EH (cell line): ENCODE data around the gene BID.

Experiments used
- DNase-seq: peaks from one replicate; pipeline ENCODE4 v3.0.0-alpha.2; 2015; ENCODE audit warnings: low read depth

The BID gene

DNA sequence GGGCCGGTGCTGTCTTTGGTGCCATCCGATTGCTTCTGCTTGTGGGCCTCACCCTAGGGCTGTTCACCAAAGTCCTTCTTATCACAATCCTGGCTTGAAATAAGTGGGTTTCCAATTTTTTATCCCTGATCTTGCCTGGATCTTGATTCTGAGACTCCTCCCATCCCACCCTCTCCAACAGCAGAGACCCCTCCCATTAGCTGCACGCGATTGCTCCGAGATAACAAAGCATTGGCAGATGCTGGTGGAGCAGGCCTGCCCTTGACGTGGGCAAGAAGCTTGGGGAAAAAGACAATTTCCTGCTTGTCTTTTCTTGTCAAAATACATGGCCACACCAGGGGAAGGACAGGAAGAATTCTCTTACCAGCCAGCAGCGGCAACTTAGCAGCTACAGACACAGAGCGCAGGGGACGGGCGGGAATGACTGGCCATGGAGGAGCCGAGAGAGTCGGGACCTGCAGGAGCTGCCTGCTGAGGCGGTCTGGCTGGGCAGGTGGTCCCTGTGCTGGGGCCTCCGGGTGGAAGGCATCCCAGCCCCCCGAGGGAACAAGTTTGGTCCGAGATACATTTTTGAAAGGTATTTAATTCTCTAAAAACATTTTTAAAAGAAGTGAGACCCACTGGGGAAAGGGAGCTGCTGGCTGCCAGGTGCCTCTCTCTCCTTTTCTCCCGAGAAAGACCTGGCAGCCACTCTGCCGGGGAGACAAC, 9.7 kb upstream of the BID start:
- DNase-seq = no peak

DNA sequence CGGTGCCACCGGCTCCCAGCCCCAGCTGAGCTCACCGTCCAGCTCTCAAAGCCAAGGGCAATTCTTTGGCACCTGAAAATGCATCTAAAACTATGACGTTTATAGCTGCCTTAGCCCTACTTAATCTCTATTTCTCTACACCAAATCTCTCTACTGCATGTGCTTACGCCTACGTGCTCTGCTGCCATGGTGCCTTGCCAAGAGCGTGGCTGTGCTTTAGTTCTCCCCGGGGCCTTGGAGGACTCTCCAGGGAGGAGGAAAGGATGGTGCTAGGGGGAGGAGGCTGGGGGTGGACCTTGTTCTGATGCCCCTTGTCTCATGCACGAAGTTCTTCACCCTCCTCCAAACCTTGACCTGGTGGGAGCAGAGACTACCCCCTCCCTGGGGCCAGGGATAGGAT, 9.0 kb upstream of the BID start:
- DNase-seq = no peak

DNA sequence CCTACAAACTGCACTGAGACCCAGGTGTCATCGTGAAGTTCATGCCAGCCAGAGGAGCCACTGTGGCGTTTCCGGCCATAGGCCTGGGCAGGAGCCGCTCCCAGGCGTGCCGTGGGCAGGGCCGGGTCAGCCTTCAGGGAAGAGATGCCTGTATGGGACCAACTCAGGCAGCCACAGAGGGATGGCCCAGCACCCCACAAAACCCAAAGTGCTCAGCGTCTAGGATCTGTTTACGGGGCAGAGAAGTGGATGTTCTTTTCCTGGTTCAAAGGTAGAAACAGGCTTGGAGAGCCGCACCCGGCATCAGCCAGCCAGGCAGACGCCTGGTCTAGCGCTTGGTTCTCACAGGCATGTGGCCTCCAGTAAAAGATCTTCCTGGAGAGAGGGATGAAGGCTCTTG, 8.4 kb upstream of the BID start:
- DNase-seq = no peak

DNA sequence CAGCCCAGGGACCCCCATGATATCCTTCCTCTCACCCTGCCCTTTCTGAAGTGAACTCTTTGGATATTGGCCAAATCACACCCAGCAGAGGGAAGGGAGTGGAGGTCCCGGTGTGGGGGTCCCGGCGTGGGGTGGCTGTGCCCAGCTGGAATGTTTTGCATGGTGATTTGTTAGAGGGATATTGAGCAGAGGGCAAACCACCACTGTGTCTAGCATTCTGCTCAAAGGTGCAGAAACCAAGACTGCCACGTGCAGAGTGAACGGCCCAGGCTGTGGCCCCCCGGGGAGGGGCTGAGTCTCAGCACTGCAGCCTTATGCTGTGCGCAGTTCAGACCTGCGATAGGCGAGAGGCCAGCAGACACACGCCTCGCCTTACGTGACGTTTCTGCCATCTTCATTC, 7.9 kb upstream of the BID start:
- DNase-seq = no peak

DNA sequence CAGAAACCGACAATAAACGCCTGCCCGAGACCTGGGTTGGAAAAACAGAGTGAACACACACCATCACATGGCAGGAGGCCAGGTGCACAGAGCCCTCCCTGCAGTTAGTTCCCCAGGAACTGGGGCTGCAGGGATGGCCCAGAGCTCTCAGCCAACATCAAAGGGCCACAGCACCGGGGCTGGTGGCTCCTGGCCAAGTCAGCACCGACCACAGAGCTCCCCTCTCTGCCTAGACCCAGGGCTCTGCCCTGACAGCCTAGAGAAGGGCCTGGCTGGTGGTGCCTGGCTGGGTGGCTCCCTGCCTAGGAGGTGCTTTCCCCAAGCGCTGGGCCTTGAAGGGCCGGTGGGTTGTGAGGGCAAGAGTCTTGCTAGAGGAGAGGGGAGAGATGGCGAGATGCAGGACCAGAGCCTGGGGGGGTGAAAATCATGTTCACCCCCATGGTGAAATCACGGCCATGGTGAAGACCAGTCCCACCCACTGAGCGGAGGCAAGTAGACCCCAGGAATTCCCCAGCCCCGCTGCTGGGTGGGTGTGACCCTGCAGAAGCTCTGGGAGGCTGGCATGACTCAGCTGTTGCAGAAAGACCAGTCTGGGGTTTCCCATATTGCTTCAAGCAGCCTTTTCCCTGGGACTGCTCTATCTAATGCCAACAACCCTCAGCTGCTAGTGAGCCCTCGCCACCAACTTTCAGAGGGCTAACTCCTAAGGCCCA, 7.2 kb upstream of the BID start:
- peak; percentile 80 for DNase-seq

DNA sequence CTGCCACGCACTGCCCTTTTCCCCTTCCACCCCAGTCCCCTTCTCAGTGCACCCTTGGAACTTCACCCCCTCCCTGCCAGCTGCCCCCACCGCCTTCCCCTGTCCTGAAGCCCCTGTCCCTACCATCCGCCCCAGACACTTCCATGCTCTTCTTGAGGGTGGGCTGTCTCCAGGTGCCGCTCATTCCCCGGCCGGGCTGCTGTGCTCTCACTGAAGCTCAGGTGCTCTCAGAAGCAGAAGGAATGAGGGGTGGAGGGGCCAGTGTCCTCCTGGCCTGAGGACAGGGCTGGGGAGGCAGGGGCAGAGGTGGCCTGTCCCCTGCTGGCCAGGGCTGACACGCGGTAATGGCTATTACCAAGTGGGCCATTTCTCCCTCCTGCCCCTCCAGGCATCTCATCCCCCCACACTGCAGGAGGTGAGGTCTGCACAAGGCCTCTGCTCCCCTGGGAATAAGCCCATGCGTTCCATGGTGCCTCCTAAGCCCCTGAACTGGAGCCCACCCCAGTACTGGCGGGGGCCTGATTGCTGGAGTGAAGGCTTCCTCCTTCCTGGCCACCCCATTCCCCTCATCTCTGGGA, 6.6 kb upstream of the BID start:
- no peak for DNase-seq

DNA sequence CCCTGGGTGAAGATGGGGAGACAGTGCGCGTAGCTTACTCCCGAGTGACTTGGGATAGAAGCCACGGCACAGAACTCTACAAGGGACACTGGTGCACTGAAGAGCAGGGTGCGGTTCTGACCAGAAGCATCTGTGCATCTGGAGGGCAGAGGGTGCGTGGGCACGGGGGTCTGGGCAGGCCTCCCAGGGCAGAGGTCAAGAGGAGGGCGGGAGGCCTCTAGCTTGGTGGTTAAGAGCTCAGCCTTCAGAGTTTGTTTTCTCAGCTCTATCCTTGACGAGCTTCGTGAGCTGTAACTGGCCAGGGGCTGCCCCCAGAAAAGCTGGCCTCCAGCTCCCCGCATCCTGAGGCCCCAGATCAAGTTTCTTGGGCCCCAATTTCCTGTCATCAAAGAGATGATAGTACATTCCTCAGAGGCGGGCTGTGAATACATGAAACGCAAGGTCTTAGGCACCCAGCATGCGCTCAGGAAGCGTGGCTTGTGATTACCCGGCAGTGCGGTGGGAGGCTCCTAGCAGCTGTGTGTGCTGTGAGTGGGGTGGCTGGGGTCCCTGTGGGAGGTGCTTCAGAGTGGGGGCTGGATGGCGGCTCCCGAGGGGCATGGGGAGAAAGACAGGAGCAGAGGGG, 6.0 kb upstream of the BID start:
- DNase-seq = no peak

DNA sequence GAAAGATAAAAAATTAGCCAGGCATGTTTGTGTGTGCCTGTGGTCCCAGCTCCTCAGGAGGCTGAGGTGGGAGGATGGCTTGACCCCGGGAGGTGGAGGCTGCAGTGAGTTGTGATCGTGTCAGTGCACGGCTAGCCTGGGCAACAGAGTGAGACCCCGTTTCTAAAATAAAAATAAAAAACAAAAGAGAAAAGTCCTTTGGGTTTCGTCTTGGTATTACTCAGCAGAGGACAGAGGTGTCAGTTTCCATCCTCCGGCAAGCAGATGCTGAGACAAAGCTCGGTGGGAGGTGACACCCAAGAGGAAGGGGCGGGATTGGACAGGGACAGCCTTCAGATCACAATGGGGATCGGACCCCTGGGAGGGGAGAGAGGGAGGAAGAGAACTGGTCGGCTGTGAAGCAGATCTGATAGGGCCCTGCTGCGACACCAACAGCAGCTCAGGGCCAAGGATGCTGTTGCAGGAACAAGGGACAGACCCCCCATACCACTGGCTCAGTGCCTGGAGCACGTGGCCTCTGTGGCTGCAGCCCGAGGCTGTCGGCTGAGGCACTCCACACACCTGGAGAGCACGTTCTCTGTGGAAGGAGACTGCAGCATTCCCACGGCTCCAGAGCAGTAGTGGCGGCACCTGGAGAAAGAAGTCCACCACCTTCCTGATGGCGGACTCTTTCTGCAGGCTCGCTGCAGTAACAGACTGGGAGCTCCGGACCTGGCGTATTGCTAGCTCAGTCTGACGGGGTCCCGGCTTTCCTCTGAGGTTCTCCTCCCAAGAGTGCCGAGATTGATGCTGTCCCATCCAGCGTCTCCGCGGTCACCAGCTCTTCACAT, 5.2 kb upstream of the BID start:
- no peak for DNase-seq

DNA sequence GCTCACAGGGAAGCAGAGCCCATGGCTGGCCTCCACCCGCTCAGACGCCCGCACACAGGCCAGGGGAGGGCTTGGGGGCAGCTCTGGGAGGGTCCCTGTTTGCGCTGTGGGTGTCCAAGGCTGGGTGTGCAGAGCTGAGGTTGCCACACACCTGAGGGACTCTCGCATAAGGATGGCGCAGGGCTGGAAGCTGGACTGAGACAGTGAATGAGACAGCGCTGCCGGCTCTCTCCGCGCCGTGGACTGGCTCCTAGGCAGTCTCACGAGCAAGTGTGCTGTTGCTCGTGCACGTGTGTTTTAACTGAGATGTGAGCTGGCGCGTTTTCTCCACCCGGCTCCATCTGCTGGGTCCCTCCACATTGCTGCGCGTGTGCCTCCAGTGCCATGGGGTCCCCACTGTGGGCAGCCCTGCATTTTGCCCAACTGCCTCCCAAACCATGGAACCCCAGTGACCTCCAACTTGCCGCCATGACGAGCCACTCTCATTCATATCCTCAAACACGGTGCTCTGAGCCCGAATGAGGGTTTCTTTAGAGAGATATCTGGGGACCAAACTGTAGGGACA, 4.2 kb upstream of the BID start:
- no peak for DNase-seq

DNA sequence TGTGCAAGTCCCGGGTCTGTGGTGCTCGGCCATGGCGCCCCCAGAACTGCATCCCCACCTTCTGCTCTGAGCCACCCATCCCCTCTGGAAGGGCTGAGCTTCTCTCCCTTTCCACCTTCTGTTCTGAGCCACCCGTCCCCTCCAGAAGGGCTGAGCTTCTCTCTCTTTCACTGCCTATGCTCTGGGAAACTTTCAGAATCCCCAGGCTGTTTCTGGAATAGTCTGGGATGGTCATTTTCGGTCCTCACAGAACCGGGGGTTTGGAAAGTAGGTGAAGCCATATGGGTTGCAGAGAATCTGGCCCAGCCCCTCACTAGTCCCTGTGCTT, 3.4 kb upstream of the BID start:
- no peak for DNase-seq

DNA sequence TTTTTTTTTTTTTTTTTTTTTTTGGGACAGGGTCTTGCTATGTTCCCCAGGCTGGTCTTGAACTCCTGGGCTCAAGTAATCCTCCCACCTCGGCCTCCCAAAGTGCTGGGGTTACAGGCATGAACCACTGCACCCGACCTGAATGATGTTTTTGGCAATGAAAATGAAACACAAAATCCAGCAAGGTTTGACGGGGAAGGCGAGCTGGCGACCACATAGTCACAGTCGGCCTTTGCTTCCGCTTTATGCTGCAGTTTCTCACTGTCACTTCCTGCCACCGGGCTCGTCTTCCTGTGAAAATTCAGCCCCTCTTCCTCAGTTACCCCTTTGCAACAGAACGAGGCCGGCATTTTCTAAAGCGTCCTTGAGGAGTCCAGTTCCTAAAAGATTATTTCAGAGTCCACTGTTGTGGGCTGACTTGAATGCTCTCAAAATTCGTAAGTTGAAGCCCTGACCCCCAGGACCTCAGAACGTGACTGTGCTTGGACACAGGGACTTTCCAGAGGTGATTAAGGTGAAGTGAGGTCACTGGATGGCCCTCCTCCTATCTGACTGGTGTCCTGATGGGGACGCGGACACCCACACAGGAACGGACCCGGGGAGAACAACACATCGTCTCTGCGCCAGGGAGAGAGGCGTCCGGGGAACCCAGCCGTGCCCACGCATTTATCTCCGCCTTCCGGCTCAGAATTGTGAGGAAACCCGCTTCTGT, 2.9 kb upstream of the BID start:
- DNase-seq = no peak

DNA sequence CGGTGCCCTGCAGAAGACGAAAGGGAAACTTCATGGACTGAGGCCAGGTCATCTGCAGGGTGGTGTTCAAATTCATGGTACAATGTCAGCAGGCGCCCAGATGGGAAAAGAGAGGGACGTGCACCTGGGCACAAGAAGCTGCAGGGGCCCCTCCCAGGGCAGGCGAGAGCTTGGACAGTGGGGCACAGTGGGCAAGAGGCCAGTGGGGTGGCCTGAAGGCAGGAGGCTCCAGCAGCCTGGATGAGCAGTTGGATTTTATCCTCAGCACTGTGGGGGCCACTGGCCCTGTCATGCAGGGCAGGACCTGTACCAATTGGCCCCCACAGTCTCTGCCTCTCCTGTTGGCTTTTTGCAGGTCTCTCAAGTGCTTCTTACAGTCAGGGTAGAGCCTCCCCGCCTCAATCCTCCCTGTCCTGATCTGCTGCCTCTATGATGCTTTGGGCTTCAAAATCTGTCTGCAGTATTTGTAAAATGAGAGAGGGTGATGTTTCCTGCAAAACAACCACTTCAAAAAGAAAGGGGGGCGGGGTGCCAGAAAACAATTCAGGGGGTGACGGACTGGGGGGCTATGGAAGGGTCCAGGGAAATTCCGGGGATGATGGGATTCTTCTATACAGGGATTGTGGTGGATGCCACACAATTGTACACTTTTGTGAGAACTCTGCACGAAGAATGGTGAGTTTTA, 1.7 kb upstream of the BID start:
- DNase-seq = no peak

DNA sequence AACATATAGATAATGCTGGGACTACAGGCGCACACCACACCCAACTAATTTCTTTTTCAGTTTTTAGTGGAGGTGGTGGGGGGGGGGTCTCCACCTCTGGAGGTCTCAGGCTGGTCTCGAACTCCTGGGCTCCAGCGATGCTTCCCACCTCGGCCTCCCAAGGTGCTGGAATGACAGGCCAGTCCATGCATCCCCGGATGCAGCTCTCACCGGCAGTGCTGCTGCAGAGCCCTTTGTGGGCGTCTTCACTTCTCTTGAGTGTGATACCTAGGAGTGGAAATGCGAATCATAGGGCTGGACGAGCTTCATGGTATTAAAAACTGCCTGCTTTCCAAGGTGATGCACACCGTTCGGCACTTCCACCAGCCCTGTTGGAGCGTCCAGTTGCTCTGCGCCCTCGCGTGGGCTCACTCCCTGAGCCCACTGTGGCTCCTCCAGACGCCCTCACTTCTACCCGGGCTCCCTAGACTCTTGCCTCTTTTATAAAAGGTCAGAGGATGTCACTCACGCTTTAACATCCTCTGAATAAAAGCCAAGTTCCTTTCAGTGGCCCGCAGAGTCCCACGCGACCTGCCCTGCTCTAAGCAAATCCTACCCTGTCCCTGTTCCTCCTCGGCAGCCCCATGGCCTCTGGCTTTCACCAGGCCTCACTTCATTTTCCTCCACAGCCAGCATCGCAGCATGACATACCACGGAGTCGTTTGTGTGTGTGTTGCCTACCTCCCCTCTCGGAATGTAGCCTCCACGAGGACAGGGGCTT, 837 bp upstream of the BID start:
- DNase-seq = no peak

DNA sequence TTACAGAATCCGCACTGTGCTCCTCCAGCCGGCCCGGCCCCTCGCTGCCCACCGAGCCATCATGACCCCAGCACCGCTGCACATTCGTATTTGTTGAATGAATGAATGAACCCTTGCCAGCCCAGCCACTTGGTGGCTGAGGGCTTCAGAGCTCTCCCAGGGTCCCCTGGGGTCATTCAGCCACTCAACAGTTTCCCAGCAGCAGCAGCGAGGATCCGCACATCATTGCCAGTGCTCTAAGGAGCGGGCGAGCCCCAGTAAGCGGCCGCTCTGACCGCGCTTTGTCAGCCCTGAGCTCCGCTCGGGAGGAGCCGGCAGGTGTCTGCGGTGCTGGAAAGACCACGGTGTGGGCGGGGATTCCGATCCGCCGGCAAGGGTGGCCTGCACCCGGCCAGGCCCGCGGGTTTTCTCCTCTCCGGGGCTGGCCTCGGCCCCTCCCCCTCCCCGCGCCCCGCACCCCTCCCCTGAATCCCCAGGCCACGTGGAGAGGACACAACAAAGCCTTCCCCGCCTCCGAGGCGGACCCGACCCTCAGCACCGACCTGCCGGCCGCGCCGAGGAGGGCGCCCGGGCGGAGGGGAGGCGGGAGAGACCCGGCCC, 563 bp downstream of the BID start:
- DNase-seq = peak; percentile 44

DNA sequence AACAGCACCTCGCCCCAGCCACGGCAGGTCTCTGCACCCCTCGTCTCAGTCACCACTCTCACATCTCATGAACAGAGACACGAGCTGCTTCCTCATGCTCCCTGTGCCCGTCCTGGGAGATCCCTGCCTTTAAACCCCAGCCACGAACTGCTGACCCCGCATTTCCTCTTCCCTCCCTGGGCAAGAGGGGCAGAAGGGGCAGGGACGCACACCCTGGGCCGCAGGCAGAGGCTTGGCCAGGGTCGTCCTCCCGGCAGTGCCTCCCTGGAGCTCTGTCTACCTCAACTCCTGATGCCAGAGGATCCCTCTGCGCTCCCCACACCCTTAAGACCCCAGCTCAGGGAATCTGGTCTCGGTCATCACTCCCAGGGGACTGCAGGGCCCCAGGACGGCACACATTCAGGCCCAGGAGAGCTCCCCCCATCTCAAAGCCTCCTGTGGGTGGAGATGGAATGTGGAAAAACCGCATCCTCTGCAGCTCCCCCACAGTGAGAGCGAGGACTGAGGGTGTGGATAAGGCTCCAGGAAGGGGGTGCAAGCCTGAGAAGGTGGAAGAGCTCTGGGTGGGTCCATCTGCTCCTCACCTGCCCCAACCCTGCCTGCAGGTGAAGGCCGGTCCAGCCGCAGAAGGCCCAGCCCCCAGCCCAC, 1.2 kb downstream of the BID start:
- DNase-seq = peak; percentile 65

DNA sequence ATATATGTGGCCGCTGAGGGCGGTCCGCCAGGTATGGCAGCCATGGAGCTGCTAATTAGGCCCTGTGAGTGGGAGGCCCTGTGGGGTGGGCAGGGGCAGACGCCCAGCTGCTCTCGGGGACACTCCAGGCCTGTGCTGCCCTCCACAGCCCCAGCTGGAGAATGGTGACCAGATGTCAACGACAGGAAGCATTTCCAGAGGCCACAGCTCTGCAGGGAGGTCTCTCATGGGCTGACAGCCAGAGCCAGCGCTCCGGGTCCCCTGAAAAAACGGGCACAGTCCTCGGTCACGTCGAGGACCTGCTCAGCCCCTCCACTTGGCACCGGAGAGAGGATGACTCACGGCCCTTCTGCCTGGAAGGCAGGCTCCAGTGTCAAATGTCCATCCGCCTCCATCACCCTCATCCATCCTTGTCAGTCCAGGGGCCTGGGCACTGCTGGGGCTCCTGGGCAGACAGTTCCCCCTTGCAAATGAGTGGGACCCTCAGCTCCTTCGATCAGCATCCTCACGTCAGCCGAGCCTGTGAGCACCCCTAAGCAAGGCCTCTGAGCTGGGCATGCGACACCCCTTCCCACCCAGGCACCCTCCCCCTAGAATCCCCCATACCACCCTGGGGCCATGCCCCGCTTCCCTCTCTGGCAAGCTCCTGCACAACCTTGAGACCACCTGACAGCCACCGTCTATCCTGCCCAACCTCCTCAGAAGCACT, 1.9 kb downstream of the BID start:
- peak; percentile 61 for DNase-seq

DNA sequence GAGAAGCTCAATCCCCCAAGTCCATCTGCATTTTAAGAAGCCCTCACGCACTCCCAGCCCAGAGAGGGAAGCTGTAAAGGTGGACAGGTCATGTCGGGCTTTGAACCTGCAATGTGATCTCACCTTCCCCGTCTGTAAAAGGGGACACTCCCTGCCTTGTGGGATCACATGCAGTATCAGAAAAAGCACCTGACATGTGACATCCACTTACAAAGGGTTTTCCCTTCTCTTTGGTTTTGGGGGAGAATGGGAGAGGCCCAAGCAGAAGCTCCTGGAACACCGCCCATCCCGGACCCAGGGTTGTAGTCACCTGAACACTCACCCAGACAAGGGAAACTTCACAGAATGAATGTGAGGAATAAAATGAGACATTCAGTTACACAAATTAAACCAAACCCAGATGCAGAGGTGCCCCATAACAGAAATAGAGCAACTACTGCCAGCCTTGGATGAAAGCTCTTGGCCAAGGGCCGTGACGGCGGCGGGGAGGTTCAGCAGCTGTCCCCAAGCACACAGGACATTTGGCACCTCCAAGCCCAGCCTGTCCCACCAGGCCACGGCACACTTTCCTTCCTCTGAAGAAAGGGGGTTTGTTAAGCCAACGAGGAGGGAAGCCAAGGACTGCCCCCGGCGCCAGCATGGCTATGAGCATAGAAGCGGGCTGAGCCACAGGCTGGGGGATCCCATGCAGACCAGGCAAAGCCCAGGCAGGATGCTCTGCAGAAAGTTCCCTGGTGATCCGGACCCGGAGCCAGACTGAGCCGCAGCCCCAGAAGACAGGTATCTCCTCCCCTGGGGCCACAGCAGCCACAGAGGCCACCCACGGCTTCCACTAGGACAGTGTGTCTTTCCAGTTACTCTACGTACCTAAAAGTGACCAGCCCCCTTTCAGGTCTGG, 3.8 kb downstream of the BID start:
- no peak for DNase-seq
